C4-2B (cell line): ENCODE measurements around the gene ARHGAP42.

Source experiments
- H3K27ac ChIP-seq: fragments of 450-650 bp; 2 replicates; pipeline ENCODE4 v1.5.1; 2017
- ZFX ChIP-seq: fragments of 450-650 bp; IDR thresholded peaks from 2 replicates; pipeline ENCODE4 v1.6.1; 2017
- TF ChIP-seq, protein P1 (sequence below): fragments of 450-650 bp; conservative IDR thresholded peaks from 2 replicates; pipeline ENCODE4 v1.5.1; 2017; ENCODE audit warnings: mild to moderate bottlenecking

The ARHGAP42 gene

DNA sequence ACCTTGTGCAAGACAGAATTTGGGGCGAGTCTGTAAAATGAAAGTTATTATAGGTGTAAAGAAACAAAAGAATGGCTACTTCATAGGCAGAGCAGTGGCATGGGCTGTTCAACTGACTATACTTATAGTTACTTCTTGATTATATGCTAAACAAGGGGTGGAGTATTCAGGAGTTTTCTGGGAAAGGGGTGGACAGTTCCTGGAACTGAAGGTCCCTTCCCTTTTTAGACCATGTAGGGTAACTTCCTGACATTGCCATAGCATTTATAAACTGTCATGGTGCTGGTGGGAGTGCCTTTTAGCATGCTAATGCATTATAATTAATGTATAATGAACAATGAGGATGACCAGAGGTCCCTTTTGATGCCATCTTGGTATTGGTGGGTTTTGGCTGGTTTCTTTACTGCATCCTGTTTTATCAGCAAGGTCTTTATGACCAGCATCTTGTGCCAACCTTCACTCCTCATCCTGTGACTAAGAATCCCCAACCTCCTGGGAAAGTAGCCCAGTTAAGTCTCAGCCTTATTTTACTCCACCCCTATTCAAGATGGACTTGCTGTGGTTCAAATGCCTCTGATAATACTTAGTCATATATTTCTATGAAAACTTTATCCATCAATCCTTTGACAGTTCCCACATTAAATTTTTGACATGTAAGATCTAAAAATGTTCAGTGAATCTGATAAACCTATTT lies 118.6 kb downstream of the ARHGAP42 start:
- H3K27ac ChIP-seq: no peak overlapping the region

DNA sequence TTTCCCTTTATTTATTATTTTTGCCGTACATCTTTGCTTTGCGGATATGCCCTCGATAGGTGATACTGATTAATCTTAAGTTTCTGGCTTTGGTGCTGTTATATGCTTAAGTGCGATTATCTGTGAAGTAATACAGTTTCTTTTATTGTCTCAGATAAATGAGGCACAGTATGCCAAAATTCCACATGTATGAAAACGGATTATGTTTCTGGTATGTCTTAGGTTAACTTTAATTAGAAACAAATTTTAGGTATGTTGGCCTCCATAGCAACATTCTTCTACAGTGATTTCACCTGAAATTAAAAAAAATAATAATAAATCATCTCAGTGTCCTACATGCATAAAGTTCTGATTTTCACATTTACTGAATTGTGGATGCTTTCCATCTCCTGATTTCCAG lies 119.2 kb downstream of the ARHGAP42 start:
- H3K27ac ChIP-seq: no peak overlapping the region
- TF ChIP-seq, protein P1, sequence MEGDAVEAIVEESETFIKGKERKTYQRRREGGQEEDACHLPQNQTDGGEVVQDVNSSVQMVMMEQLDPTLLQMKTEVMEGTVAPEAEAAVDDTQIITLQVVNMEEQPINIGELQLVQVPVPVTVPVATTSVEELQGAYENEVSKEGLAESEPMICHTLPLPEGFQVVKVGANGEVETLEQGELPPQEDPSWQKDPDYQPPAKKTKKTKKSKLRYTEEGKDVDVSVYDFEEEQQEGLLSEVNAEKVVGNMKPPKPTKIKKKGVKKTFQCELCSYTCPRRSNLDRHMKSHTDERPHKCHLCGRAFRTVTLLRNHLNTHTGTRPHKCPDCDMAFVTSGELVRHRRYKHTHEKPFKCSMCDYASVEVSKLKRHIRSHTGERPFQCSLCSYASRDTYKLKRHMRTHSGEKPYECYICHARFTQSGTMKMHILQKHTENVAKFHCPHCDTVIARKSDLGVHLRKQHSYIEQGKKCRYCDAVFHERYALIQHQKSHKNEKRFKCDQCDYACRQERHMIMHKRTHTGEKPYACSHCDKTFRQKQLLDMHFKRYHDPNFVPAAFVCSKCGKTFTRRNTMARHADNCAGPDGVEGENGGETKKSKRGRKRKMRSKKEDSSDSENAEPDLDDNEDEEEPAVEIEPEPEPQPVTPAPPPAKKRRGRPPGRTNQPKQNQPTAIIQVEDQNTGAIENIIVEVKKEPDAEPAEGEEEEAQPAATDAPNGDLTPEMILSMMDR: no peak
- no peak for TF ChIP-seq ZFX

More for the DNA sequence above, 118.6 kb downstream of the ARHGAP42 start:
- TF ChIP-seq, protein P1: no peak
- TF ChIP-seq ZFX: no peak

DNA sequence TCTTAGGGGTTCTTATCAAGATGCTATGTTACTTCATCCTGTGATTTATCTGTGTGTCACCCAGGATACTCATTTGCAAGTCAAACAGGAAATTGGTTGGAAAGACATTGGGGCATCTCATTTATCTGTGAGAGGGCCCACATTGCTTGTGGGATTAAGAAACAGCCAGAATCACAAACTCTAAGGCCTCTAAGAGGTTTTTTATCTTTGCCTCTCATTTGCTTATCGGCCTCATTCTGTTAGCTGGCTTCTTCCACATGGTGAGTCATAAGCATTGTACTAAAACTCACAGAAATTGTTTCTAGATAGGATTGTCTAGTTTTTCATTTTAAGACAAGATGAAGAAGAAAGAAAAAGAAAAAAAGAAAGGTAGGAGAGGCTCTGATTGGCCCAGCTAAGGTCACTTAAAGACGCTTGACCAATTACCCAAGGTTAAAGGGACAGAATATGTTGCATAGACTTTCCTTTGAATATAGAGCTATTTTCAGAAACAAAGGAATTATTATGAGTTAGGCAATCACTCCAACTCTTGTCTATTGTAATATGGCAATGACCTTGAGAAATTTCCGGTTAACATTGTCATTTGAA lies 121.9 kb downstream of the ARHGAP42 start:
- H3K27ac ChIP-seq: no peak overlapping the region
- TF ChIP-seq, protein P1: no peak

DNA sequence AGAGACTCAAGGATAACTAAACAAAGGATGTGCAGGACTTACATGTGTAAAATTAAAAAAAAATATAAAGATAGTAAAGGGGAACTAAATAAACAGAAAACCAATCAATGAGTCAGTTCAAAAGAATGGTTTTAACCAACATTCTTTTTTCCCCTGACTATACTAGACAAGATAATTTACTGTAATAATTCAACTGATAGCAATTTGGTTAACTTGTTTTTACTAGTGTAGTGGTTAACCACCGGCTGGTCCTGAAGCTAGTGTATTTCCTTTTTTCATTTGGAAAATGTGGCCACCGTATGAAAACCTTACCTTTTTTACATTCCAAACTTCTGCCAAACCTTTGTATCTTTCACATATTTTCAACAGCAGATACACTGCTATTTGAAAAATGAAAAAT lies 123.1 kb downstream of the ARHGAP42 start:
- TF ChIP-seq ZFX: no peak
- no peak overlapping the region for H3K27ac ChIP-seq

DNA sequence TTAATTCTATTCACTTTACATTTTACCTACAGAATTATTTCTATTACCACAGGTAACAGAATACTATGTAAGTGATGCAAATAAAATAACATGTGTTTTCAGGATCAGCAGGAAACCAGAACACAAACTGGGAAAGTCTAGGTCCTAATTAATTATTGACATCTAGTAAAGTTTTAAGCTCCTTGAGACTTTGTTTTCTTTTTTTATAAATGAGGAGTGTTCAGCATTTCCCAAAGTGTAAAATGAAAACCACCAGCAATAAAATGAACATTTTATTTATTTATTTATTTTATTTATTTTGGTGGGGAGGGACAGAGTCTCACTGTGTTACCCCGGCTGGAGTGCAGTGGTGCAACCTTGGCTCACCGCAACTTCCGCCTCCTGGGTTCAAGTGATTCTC lies 123.6 kb downstream of the ARHGAP42 start:
- H3K27ac ChIP-seq: no peak overlapping the region
- TF ChIP-seq ZFX: no peak
- TF ChIP-seq, protein P1: no peak

DNA sequence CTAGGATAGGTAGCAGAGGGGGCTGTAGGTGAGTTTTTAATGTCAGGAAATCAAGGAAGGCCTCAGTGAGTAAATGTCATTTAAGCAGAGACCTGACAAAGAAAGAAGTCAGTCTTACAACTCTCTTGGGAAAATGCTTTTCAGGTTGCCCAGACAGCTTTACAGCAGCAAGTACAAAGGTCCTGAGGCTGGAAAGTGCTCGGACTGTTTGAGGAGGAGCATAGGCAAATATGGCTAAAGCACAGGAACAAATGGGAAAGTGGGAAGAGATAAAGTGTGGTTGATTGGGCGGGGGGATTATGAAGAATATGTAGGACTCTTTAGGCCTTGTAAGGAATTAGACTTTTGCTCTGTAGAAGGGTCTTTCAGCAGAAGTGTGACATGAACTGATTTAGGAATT lies 125.4 kb downstream of the ARHGAP42 start:
- TF ChIP-seq, protein P1: no peak
- no peak for TF ChIP-seq ZFX
- no peak overlapping the region for H3K27ac ChIP-seq

DNA sequence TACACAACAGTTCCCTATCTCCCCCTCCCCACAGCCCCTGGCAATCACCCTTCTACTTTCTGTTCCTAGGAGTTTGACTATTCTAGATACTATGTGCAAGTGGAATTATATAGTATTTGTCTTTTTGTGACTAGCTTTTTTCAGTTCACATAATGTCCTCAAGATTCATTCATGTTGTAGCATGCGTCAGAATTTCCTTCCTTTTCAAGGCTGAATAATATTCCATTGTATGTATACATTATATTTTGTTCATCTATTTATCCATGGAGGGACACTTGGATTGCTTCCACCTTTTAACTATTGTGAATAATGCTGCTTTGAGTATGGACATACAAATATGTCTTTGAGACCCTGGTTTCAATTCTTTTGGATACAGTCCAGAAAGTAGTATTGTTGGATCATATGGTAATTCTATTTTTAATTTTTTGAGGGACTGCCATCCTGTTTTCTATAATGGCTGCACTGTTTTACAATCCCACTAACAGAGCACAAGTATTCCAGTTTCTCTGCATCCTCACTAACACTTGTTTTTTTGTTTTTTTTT lies 128.8 kb downstream of the ARHGAP42 start:
- no peak for TF ChIP-seq ZFX
- TF ChIP-seq, protein P1: no peak
- no peak overlapping the region for H3K27ac ChIP-seq

DNA sequence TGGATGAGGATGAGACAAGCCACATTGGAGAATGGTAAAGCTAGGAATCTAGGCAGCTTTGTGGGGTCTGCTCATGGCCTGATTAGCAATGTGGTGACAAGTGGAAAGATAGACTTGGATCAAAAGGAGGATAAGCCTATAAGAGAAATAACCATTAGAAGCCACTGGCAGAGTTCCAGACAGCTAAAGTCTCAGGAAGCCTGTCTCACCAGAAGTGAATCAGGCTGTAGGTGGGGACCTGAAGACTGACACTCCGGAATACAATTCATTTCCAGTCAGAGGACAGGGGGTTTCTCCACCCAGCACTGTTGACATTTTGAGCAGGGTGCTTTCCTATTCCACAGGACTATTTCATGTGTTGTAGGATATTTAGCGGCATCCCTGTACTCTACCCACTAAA lies 129.7 kb downstream of the ARHGAP42 start:
- H3K27ac ChIP-seq: no peak overlapping the region
- TF ChIP-seq ZFX: no peak
- TF ChIP-seq, protein P1: no peak
